Activated B cell treated with CpG ODN at 0.5 μM for 24 hours (primary cell): ENCODE measurements around the gene PLA2G15. TPM values are rescaled to one million over a fixed set of nuclear protein-coding genes. Genes with fewer than 3 reads are reported as not detected.

ENCODE experiments used
- ATAC-seq: fragments of 200-7000 bp; cut with Tn5 transposase; one replicate; pipeline ENCODE4 v1.10.0; 2021; ENCODE audit warnings: low read depth, mild to moderate bottlenecking, moderate library complexity
- CTCF ChIA-PET: fragments of 350-600 bp; sonication (Branson Sonifier 250); formaldehyde crosslinking; loops from one replicate; lab custom pipeline; 2021; ENCODE audit warnings: antibody characterized with exemption; lab: Charles Lee
- POLR2A ChIA-PET: fragments of 350-600 bp; sonication (Branson Sonifier 250); formaldehyde crosslinking; loops from one replicate; lab custom pipeline; 2021; ENCODE audit warnings: antibody characterized with exemption; lab: Charles Lee
- DNase-seq: peaks from one replicate; pipeline ENCODE4 v3.0.0; 2022
- H3K27ac Mint-ChIP-seq: one replicate; pipeline ENCODE4 v1.8.0; 2020; ENCODE audit warnings: mixed read lengths
- H3K27me3 Mint-ChIP-seq: one replicate; pipeline ENCODE4 v1.8.0; 2021; ENCODE audit warnings: mixed read lengths
- H3K36me3 Mint-ChIP-seq: one replicate; pipeline ENCODE4 v1.8.0; 2021; ENCODE audit warnings: low read depth, mixed read lengths
- H3K4me1 Mint-ChIP-seq: one replicate; pipeline ENCODE4 v1.8.0; 2021; ENCODE audit warnings: mixed read lengths
- H3K4me3 Mint-ChIP-seq: one replicate; pipeline ENCODE4 v1.8.0; 2020; ENCODE audit warnings: mild to moderate bottlenecking, mixed read lengths
- H3K9me3 Mint-ChIP-seq: one replicate; pipeline ENCODE4 v1.8.0; 2020; ENCODE audit warnings: mixed read lengths
- intact Hi-C: fragments of 100-400 bp; cut with micrococcal nuclease; formaldehyde crosslinking; loops from one replicate; pipeline ENCODE4 v1.15.1; 2024
- total RNA-seq: library from RNA; stranded (reverse); gene quantifications from 2 replicates; pipeline ENCODE4 v1.2.3, GENCODE V29; 2022
- TF ChIP-seq, protein P1 (sequence below): fragments of 200-600 bp; IDR thresholded peaks from one replicate; pipeline ENCODE4 v1.8.0; 2022; ENCODE audit warnings: antibody characterized with exemption, mild to moderate bottlenecking

The PLA2G15 gene
- total RNA-seq, 1 donor from 2014 or later, result 8.6 TPM

DNA sequence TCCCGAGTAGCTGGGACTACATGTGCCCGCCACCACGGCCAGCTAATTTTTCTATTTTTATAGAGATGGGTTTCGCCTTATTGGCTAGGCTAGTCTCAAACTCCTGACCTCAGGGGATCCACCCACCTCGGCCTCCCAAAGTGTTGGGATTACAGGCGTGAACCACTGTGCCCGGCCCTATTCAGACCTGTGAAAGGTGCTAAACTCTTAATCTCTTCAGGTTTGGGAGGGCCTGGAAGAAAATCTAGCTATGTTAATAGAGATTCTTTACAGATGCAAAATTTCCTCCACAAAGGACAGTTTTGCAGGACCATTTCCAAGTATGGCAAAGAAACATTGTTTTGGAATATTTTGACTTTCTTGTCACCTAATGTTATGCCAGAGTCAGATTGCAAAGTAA is 3.1 kb upstream of the PLA2G15 start:
- H3K4me3 Mint-ChIP-seq, result no peak overlapping the region

DNA sequence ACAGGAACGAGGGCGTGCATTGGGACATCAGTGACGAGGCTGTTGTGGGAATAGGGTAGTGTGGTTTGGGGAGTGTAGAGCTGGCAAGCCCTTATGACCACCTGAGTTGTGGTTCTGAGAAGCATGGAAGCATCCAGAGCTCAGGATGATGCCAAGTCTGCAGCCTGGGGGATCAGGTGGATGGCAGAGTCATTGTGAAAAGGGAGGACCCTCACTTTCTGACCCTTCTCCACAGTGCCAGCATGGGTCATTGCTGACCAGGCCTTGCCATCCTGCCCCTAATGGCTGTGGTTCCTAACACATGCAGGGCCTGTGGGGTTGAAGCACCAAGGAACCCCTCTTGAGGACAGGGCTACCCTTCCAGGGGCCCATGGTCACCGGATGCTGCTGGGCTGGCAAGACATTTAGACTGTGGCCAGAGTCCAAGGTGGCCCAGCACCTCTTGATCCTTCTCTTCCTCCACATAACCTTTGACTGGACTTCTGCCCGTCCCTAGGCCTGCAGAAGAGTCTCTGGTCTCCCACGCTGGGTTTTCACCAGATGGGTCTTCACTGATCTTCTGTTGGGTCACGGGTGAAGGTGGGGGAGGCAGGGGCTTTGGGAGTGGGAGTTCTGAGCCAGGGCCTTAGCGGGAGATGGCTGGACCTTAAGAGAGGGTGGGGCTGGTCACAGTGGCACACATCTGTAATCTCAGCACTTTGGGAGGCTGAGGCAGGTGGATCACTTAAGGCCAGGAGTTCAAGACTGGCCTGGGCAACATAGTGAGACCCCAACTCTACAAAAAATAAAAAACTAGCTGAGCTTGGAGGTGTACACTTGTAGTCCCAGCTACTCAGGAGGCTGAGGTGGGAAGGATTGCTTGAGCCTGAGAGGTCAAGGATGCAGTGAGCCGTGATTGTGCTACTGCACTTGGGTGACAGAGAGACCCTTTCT is 2.0 kb upstream of the PLA2G15 start:
- peaks cover 42% of the 10 kb centered on the region for H3K4me1 Mint-ChIP-seq
- no peaks in the 10 kb centered on the region for H3K27me3 Mint-ChIP-seq
- TF ChIP-seq, protein P1, sequence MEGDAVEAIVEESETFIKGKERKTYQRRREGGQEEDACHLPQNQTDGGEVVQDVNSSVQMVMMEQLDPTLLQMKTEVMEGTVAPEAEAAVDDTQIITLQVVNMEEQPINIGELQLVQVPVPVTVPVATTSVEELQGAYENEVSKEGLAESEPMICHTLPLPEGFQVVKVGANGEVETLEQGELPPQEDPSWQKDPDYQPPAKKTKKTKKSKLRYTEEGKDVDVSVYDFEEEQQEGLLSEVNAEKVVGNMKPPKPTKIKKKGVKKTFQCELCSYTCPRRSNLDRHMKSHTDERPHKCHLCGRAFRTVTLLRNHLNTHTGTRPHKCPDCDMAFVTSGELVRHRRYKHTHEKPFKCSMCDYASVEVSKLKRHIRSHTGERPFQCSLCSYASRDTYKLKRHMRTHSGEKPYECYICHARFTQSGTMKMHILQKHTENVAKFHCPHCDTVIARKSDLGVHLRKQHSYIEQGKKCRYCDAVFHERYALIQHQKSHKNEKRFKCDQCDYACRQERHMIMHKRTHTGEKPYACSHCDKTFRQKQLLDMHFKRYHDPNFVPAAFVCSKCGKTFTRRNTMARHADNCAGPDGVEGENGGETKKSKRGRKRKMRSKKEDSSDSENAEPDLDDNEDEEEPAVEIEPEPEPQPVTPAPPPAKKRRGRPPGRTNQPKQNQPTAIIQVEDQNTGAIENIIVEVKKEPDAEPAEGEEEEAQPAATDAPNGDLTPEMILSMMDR, result no peak
- ChIA-PET CTCF (interaction anchor here (2.9 to 3.4 kb wide), 2 partner anchors 18 to 85 kb away, joined by 11 to 23 read pairs; no protein-coding TSS in a partner anchor), POLR2A (interaction anchor here (0.6 kb wide), 3 partner anchors 14 to 385 kb away, joined by 4 read pairs; no protein-coding TSS in a partner anchor)
- DNase-seq (no peak), ATAC-seq (no peak)
- H3K36me3 Mint-ChIP-seq, result peaks cover 3% of the 10 kb centered on the region
- H3K27ac Mint-ChIP-seq, result no peak overlapping the region
- intact Hi-C loops, result loop anchor here (10.0 kb wide), 1 partner anchor 202 kb away; the partner anchor contains the start of gene SMPD3
- peak overlapping the region; percentile 98 for H3K4me3 Mint-ChIP-seq
- no peaks in the 10 kb centered on the region for H3K9me3 Mint-ChIP-seq

More for the DNA sequence above, 3.1 kb upstream of the PLA2G15 start:
- Mint-ChIP-seq H3K9me3 (no peaks in the 10 kb centered on the region), H3K27me3 (no peaks in the 10 kb centered on the region), H3K4me1 (peaks cover 41% of the 10 kb centered on the region), H3K27ac (no peak overlapping the region), H3K36me3 (peaks cover 6% of the 10 kb centered on the region)
- ATAC-seq (no peak), DNase-seq (no peak)
- POLR2A ChIA-PET, result interaction anchor here (1.2 kb wide), 1 partner anchor 16 kb away, joined by 5 read pairs; no protein-coding TSS in a partner anchor
- TF ChIP-seq, protein P1, result no peak
- intact Hi-C loops, result loop anchor here (10.0 kb wide), 1 partner anchor 203 kb away; the partner anchor contains the start of gene SMPD3
- CTCF ChIA-PET, result interaction anchor here (1.2 to 3.4 kb wide), 2 partner anchors 22 to 87 kb away, joined by 3 to 23 read pairs; partner anchors contain the start of gene SLC7A6

- no peak for ATAC-seq
Measured at GRCh38 chr16:68244481-68244902, 681 bp upstream of the PLA2G15 start.

DNA sequence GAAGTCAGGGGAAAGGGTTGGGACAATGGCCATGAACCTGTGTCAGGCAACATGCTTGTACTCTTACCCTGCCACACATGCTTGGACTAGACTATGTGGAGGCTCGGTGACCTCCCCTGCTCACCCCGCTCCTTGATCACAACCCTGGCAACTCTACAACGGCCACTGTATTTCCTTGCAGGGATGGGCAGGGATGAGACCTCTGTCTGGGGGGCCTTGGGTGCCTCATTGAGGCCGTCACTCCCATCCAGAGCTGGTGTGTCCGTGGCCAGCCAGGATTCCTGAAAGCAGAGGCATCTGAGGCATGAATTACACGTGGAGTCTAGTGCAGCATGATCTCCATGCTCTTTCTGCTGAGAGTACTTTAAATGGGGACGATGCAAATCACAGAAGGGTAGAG is 948 bp downstream of the PLA2G15 start:
- TF ChIP-seq, protein P1, result no peak
- Mint-ChIP-seq H3K4me3 (peak overlapping the region; percentile 98), H3K36me3 (peaks cover 11% of the 10 kb centered on the region), H3K9me3 (no peaks in the 10 kb centered on the region), H3K27me3 (no peaks in the 10 kb centered on the region), H3K4me1 (peaks cover 36% of the 10 kb centered on the region), H3K27ac (peak overlapping the region; percentile 50)
- ATAC-seq (no peak), DNase-seq (no peak)
- intact Hi-C loops, result loop anchor here (5.0 to 10.0 kb wide), 2 partner anchors 199 to 276 kb away; partner anchors contain the start of gene SMPD3
- ChIA-PET POLR2A (interaction anchor here (1.2 to 2.1 kb wide), 4 partner anchors 9 to 39 kb away, joined by 4 to 13 read pairs (median 9); partner anchors contain the start of gene ESRP2), CTCF (interaction anchor here (1.2 to 1.4 kb wide), 3 partner anchors 15 to 82 kb away, joined by 3 to 7 read pairs (median 4); partner anchors contain the start of gene SLC7A6)

More at GRCh38 chr16:68244481-68244902, 681 bp upstream of the PLA2G15 start:
- Mint-ChIP-seq H3K36me3 (peaks cover 4% of the 10 kb centered on the region), H3K4me3 (peak overlapping the region; percentile 98), H3K4me1 (peaks cover 37% of the 10 kb centered on the region), H3K9me3 (no peaks in the 10 kb centered on the region), H3K27ac (no peak overlapping the region), H3K27me3 (no peaks in the 10 kb centered on the region)
- no peak for DNase-seq
- intact Hi-C loops, result loop anchor here (2.0 to 10.0 kb wide), 2 partner anchors 66 to 200 kb away; partner anchors contain the start of genes PRMT7, SLC7A6OS and SMPD3
- CTCF ChIA-PET, result interaction anchor here (0.7 to 2.9 kb wide), 6 partner anchors 8 to 764 kb away, joined by 3 to 11 read pairs (median 4); partner anchors contain the start of genes ATP6V0D1 and SLC7A6
- POLR2A ChIA-PET, result interaction anchor here (0.5 to 2.1 kb wide), 10 partner anchors 8 to 765 kb away, joined by 3 to 13 read pairs (median 4); partner anchors contain the start of genes ESRP2, PRMT7, SLC7A6 and SLC7A6OS
- TF ChIP-seq, protein P1, result no peak
